Ascending aorta (tissue), 2 donors: ENCODE data around the gene PTPRG. TPM values are rescaled to one million over a fixed set of nuclear protein-coding genes. Genes with fewer than 3 reads are reported as not detected.
"Not testable (repeated sequence)": the region's sequence is repeated elsewhere in the genome, so short reads cannot be mapped to it uniquely, and the experiment has no call there.

Experiments
- DNase-seq, 2 donors: peaks; one replicate each; pipeline ENCODE4 v3.0.0-alpha.2; 2019; ENCODE audit warnings: low spot score in 2 of 2
- H3K27ac ChIP-seq, 2 donors: fragments of 200-600 bp; sonication (generic); one replicate each; pipeline ENCODE4 v1.5.1; 2016 to 2017; ENCODE audit warnings: mild to moderate bottlenecking in 1 of 2
- H3K27me3 ChIP-seq: fragments of 200-600 bp; sonication (generic); one replicate; pipeline ENCODE4 v1.5.1; 2017
- H3K36me3 ChIP-seq, 2 donors: fragments of 200-600 bp; sonication (generic); one replicate each; pipeline ENCODE4 v1.5.1; 2016
- H3K4me1 ChIP-seq, 2 donors: fragments of 200-600 bp; sonication (generic); one replicate each; pipeline ENCODE4 v1.5.1; 2016 to 2017; ENCODE audit warnings: mild to moderate bottlenecking in 1 of 2
- H3K4me3 ChIP-seq, 2 donors: fragments of 200-600 bp; sonication (generic); one replicate each; pipeline ENCODE4 v1.5.1; 2016 to 2017; ENCODE audit warnings: mild to moderate bottlenecking in 1 of 2
- H3K9me3 ChIP-seq, 2 donors: fragments of 200-600 bp; sonication (generic); one replicate each; pipeline ENCODE4 v1.5.1; 2016
- CTCF ChIP-seq, 3 experiments: fragments of 200-600 bp in 2 of 3; fragments of 450-650 bp in 1 of 3; sonication (generic) in 2 of 3; IDR thresholded peaks; one replicate each; pipeline ENCODE4 v1.5.1; 2016 to 2019; ENCODE audit warnings: antibody characterized with exemption in 3 of 3, mild to moderate bottlenecking in 1 of 3, moderate library complexity in 1 of 3
- intact Hi-C: fragments of 100-400 bp; cut with DNase I; formaldehyde crosslinking; loops from one replicate; pipeline ENCODE4 v1.15.1; 2023
- total RNA-seq: library from RNA; depleted of rRNA; stranded (reverse); fragments of >200 nt; gene quantifications from one replicate; pipeline ENCODE4 v1.1.0, GENCODE V29; 2016

The PTPRG gene
- total RNA-seq, 1 donor from 2014 or later = 129 TPM

- no peak for DNase-seq
- H3K36me3 ChIP-seq = no peaks in the 10 kb centered on the region
- H3K27me3 ChIP-seq = no peaks in the 10 kb centered on the region
- intact Hi-C loops = no loop called here
- no peak for TF ChIP-seq CTCF (IDR thresholded peaks at IDR 0.05)
- H3K4me1 ChIP-seq = peaks cover 0 to 5% of the 10 kb centered on the region in 2 donors
- H3K9me3 ChIP-seq = no peaks in the 10 kb centered on the region
- no peak overlapping the region for H3K4me3 ChIP-seq
- H3K27ac ChIP-seq = no peak overlapping the region
These were observed 466.4 kb downstream of the PTPRG start for GRCh38 chr3:62027796-62028195.

GRCh38 chr3:62028236-62028635, 466.9 kb downstream of the PTPRG start:
- Histone ChIP-seq H3K4me1 (peaks cover 0 to 5% of the 10 kb centered on the region in 2 donors), H3K27ac (no peak overlapping the region), H3K4me3 (no peak overlapping the region), H3K9me3 (no peaks in the 10 kb centered on the region), H3K36me3 (no peaks in the 10 kb centered on the region), H3K27me3 (no peaks in the 10 kb centered on the region)
- DNase-seq = no peak
- TF ChIP-seq CTCF (IDR thresholded peaks at IDR 0.05) = no peak
- intact Hi-C loops = no loop called here

- TF ChIP-seq CTCF (IDR thresholded peaks at IDR 0.05) = no peak
- Histone ChIP-seq H3K4me1 (peaks cover 0 to 7% of the 10 kb centered on the region in 2 donors), H3K36me3 (no peaks in the 10 kb centered on the region), H3K9me3 (no peaks in the 10 kb centered on the region), H3K27me3 (no peaks in the 10 kb centered on the region), H3K27ac (no peak overlapping the region), H3K4me3 (no peak overlapping the region)
- intact Hi-C loops = loop anchor here (10.0 kb wide), 1 partner anchor 152 kb away; no protein-coding TSS in a partner anchor
- DNase-seq = no peak
These were observed 471.4 kb downstream of the PTPRG start for GRCh38 chr3:62032738-62033137.

GRCh38 chr3:62035402-62036057, 474.2 kb downstream of the PTPRG start:
- no peak overlapping the region for H3K27ac ChIP-seq
- DNase-seq = no peak
- no peak for TF ChIP-seq CTCF (IDR thresholded peaks at IDR 0.05)
- H3K36me3 ChIP-seq = no peaks in the 10 kb centered on the region
- no peaks in the 10 kb centered on the region for H3K9me3 ChIP-seq
- H3K27me3 ChIP-seq = no peaks in the 10 kb centered on the region
- H3K4me3 ChIP-seq = no peak overlapping the region
- H3K4me1 ChIP-seq = peaks cover 0 to 12% of the 10 kb centered on the region in 2 donors
- intact Hi-C loops = loop anchor here (5.0 to 10.0 kb wide), 2 partner anchors 149 to 473 kb away; partner anchors contain the start of gene PTPRG

- H3K4me1 ChIP-seq = peaks cover 0 to 12% of the 10 kb centered on the region in 2 donors
- no peaks in the 10 kb centered on the region for H3K9me3 ChIP-seq
- no peak overlapping the region for H3K27ac ChIP-seq
- intact Hi-C loops = loop anchor here (5.0 to 10.0 kb wide), 2 partner anchors 148 to 474 kb away; partner anchors contain the start of gene PTPRG
- TF ChIP-seq CTCF (IDR thresholded peaks at IDR 0.05) = no peak
- no peak overlapping the region for H3K4me3 ChIP-seq
- H3K36me3 ChIP-seq = no peaks in the 10 kb centered on the region
- no peak for DNase-seq
- no peaks in the 10 kb centered on the region for H3K27me3 ChIP-seq
These were observed 475.4 kb downstream of the PTPRG start for GRCh38 chr3:62036726-62037125.

- H3K27ac ChIP-seq = peak overlapping the region in 1 of 2 donors; percentile 59
- intact Hi-C loops = loop anchor here (5.0 to 10.0 kb wide), 2 partner anchors 146 to 476 kb away; partner anchors contain the start of gene PTPRG
These were observed 477.4 kb downstream of the PTPRG start for GRCh38 chr3:62038798-62039197.

More at GRCh38 chr3:62038798-62039197, 477.4 kb downstream of the PTPRG start:
- not testable (repeated sequence) for H3K27me3 ChIP-seq, H3K4me3 ChIP-seq, H3K9me3 ChIP-seq, H3K36me3 ChIP-seq
- H3K4me1 ChIP-seq = peaks cover 0 to 12% of the 10 kb centered on the region in 2 donors
- peak in 1 of 2 donors; percentile 66 for DNase-seq
